ENCODE data around the gene PTGES2.
A peak's percentile ranks its signal among the peaks of the same experiment; 100 is the strongest.
"Not testable (repeated sequence)": the region's sequence is repeated elsewhere in the genome, so short reads cannot be mapped to it uniquely, and the experiment has no call there.

PTGES2 gene

DNA sequence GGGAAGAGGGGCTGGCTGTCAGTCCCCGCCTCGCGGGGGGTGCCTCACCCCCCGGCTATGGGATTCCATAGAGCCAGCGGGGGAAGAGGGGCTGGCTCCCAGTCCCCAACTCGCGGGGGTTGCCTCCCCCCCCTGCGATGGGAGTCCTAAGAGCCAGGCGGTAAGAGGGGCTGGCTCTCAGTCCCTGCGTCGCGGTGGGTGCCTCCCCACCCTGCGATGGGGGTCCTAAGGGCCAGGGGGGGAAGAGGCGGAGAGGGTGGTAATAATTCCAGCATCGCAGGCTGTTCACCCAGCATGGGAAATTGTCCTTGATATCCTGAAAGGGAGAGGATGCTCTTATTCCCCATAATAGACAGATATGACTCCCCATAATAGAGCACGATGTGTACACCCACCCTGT lies 12.1 kb upstream of the PTGES2 start:
- FAIRE-seq (no peak), DNase-seq (ENCODE audit: insufficient read length, low spot score) (no peak)
- TF ChIP-seq TAF1 (IDR thresholded peaks at IDR 0.05; ENCODE audit: low read depth, low read length) = no peak
- TF ChIP-seq POU2F2 (IDR thresholded peaks at IDR 0.05; ENCODE audit: low read depth, low read length) = no peak
- no peak for TF ChIP-seq POLR2AphosphoS5 (IDR thresholded peaks at IDR 0.05; ENCODE audit: low read depth, low read length)

DNA sequence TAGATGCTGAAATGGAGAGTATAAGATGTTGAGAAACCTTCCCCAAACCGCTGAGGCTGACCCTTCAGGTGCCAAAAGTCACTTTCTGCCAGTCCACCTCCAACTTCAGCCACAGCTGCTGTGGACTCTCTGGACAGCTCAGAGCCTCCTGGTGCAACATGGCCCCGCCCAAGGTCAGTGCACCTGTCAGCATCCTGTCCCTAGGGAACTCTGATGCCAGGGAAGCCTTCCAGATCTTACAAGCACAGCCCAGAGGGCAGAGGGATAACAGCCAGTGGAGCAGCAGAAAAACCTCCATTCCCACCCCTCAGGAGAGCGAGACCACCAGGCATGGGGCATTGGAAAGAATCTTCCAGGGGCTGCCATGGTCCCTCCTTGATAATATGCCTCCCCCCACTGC lies 10.5 kb upstream of the PTGES2 start:
- FAIRE-seq (no peak), DNase-seq (ENCODE audit: insufficient read length, low spot score) (no peak)
- no peak for TF ChIP-seq POU2F2 (IDR thresholded peaks at IDR 0.05; ENCODE audit: low read depth, low read length)
- no peak for TF ChIP-seq SPI1 (IDR thresholded peaks at IDR 0.05; ENCODE audit: low read depth, low read length)
- no peak for TF ChIP-seq POLR2AphosphoS5 (IDR thresholded peaks at IDR 0.05; ENCODE audit: low read depth, low read length)
- no peak for TF ChIP-seq TAF1 (IDR thresholded peaks at IDR 0.05; ENCODE audit: low read depth, low read length)
- TF ChIP-seq PAX5 (IDR thresholded peaks at IDR 0.05; ENCODE audit: insufficient read depth, low read length, severe bottlenecking) = no peak
- TF ChIP-seq POLR2A (IDR thresholded peaks at IDR 0.05; ENCODE audit: low read depth, low read length) = no peak

DNA sequence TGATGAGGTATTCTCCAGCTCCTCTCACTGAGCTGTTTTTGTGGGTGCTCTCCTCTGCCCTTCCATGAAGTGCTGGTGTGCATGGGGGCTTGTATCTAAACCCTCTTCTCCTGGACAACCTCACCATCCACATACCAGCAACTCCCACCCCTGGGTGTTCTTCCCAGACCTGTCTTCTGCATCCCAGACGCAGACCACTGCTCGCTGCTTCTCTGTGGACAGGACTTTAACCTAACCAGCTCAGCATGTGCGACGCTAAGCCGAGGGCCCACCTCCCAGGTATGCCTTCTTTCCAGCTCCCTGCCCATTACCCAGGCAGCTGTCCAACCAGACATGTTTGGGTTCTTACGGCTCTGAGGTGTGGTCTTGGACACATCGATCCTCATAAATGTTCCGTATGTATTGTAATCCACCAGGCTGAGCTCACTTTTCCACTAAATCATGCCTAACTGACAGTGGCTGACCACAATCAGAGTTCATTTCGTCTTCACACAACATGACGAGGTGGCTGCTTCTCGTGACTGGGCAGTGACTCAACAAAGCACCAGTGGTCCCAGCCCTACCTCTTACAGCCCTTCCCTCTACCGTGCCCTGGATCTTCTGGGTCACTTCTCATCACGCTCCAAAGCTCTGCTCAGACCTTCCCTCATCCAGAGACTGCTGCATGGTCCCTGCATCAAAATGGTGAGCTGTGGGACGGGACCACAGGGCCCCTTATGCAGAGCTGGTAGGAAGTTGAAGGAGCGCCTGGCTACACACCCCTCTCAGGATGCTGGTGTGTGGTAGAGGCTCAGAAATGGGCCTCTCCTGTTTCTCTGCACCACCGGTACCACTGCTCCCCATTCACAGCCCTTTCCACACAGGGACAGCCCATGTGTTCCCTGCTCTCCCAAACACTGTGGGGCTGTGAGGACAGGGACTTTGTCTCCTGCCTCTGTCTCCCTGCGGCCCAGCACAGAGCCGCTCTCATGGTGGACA lies 9.6 kb upstream of the PTGES2 start:
- DNase-seq (ENCODE audit: insufficient read length, low spot score) = no peak
- TF ChIP-seq PAX5 (IDR thresholded peaks at IDR 0.05; ENCODE audit: insufficient read depth, low read length, severe bottlenecking) = no peak
- TF ChIP-seq TAF1 (IDR thresholded peaks at IDR 0.05; ENCODE audit: low read depth, low read length) = no peak
- no peak for TF ChIP-seq POU2F2 (IDR thresholded peaks at IDR 0.05; ENCODE audit: low read depth, low read length)
- no peak for TF ChIP-seq POLR2AphosphoS5 (IDR thresholded peaks at IDR 0.05; ENCODE audit: low read depth, low read length)
- no peak for TF ChIP-seq POLR2A (IDR thresholded peaks at IDR 0.05; ENCODE audit: low read depth, low read length)
- TF ChIP-seq SPI1 (IDR thresholded peaks at IDR 0.05; ENCODE audit: low read depth, low read length) = no peak
- FAIRE-seq = no peak

DNA sequence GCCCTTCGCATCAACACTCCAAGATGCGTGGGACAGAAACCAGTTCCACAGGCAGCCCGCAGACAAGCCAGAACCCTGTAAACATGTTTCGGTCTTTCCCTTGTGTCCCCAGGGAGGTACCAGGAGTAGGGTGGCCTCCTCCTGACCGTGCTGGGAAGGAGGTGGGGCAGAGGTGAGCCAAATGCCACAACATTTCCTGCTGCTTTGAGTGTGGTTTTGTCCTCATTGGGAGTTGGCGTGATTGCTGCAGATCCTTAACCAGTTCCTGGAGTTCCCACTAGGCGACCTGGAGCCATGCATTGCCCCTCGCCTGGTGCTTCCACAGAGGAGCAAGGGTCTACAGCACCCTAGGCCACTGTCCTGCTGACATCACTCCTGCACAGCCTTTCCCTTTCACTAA lies 8.0 kb upstream of the PTGES2 start:
- DNase-seq (ENCODE audit: insufficient read length, low spot score); FAIRE-seq: not testable (repeated sequence)

- not testable (repeated sequence) for FAIRE-seq; DNase-seq (ENCODE audit: insufficient read length, low spot score)
These were observed 4.6 kb upstream of the PTGES2 start for GRCh38 chr9:128132139-128132538.

DNA sequence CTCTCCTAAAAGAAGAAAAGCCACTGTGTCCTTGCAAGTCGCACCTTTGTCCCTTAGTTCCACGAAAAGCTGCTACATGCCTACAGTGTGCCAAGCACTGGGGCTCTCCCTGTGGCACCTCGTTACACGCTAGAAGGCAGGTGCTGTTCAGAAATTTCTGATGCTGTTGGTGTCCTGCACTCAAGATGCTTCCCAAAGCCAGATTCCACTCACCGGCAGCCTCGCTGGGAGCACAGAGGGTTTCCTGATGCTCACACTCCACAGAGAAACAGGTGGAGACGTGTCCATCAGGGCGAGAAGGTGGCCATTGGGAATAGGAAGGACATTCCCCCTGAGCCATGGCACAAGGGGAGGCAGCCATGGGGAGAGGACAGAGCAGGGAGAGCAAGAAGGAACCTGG lies 3.8 kb upstream of the PTGES2 start:
- FAIRE-seq; DNase-seq (ENCODE audit: insufficient read length, low spot score): not testable (repeated sequence)

- not testable (repeated sequence) for FAIRE-seq; DNase-seq (ENCODE audit: insufficient read length, low spot score)
These were observed 3.1 kb upstream of the PTGES2 start for GRCh38 chr9:128130651-128131050.

- not testable (repeated sequence) for FAIRE-seq; DNase-seq (ENCODE audit: insufficient read length, low spot score)
These were observed 2.6 kb upstream of the PTGES2 start for GRCh38 chr9:128129976-128130590.

- TF ChIP-seq POLR2AphosphoS5 (IDR thresholded peaks at IDR 0.05; ENCODE audit: low read depth, low read length) (no peak), SPI1 (IDR thresholded peaks at IDR 0.05; ENCODE audit: low read depth, low read length) (no peak), PAX5 (IDR thresholded peaks at IDR 0.05; ENCODE audit: insufficient read depth, low read length, severe bottlenecking) (no peak)
- no peak for DNase-seq (ENCODE audit: insufficient read length, low spot score)
- no peak for FAIRE-seq
These were observed 1.5 kb upstream of the PTGES2 start for GRCh38 chr9:128128836-128129590.

GRCh38 chr9:128127990-128128835 lies 684 bp upstream of the PTGES2 start:
- peak; percentile 73 for DNase-seq (ENCODE audit: insufficient read length, low spot score)
- FAIRE-seq = peak; percentile 58

More at GRCh38 chr9:128127990-128128835, 684 bp upstream of the PTGES2 start:
- TF ChIP-seq PAX5 (IDR thresholded peaks at IDR 0.05; ENCODE audit: insufficient read depth, low read length, severe bottlenecking) = no peak
- TF ChIP-seq SPI1 (IDR thresholded peaks at IDR 0.05; ENCODE audit: low read depth, low read length) = 0 out of 2 replicates have a peak, but pooled peaks have one; percentile 4
